Adipocyte (in vitro differentiated cells): ENCODE measurements around the gene KCNAB2.

ENCODE experiments used
- DNase-seq: peaks from one replicate; pipeline ENCODE4 v3.0.0-alpha.2; 2015; ENCODE audit warnings: low read depth
- H3K27me3 ChIP-seq: replicated peaks from 2 replicates; pipeline ENCODE4 v1.7.0; 2013; ENCODE audit warnings: mild to moderate bottlenecking, low read length, moderate library complexity; ENCODE audit not compliant: control insufficient read depth, insufficient read depth
- H3K36me3 ChIP-seq: 2 replicates; pipeline ENCODE4 v1.7.0; 2013; ENCODE audit warnings: low read length, mild to moderate bottlenecking, moderate library complexity; ENCODE audit not compliant: control insufficient read depth, insufficient read depth, severe bottlenecking
- H3K4me1 ChIP-seq: 2 replicates; pipeline ENCODE4 v1.7.0; 2013; ENCODE audit warnings: mild to moderate bottlenecking, low read length, moderate library complexity; ENCODE audit not compliant: control insufficient read depth, insufficient read depth
- H3K4me3 ChIP-seq: 2 replicates; pipeline ENCODE4 v1.7.0; 2013; ENCODE audit warnings: mild to moderate bottlenecking, low read length, moderate library complexity
- H3K9ac ChIP-seq: 2 replicates; pipeline ENCODE4 v1.7.0; 2013; ENCODE audit warnings: mild to moderate bottlenecking, low read length, moderate library complexity
- H3K9me3 ChIP-seq: 2 replicates; pipeline ENCODE4 v1.7.0; 2013; ENCODE audit warnings: mild to moderate bottlenecking, low read length, moderate library complexity; ENCODE audit not compliant: control insufficient read depth

KCNAB2 gene

DNA sequence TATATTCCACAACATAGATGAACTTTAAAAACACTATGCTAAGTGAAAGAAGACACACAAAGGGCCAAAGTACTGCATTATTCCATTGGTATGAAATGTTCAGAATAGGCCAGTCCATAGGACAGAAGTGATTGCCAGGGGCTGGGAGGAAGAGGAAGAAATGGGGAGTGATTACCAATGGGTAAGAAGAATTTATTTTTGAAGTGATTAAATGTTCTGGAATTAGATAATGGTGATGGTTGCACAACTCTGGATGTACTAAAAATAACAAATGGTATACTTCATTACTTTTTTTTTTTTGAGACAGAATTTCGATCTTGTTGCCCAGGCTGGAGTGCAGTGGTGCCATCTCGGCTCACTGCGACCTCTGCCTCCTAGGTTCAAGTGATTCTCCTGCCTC is 72.7 kb downstream of the KCNAB2 start:
- H3K4me3 ChIP-seq = no peak overlapping the region
- H3K9ac ChIP-seq = no peak overlapping the region
- no peaks in the 10 kb centered on the region for H3K36me3 ChIP-seq
- peaks cover 4% of the 10 kb centered on the region for H3K27me3 ChIP-seq
- H3K4me1 ChIP-seq = peaks cover 6% of the 10 kb centered on the region
- peaks cover 17% of the 10 kb centered on the region for H3K9me3 ChIP-seq
- DNase-seq = peak; percentile 40

DNA sequence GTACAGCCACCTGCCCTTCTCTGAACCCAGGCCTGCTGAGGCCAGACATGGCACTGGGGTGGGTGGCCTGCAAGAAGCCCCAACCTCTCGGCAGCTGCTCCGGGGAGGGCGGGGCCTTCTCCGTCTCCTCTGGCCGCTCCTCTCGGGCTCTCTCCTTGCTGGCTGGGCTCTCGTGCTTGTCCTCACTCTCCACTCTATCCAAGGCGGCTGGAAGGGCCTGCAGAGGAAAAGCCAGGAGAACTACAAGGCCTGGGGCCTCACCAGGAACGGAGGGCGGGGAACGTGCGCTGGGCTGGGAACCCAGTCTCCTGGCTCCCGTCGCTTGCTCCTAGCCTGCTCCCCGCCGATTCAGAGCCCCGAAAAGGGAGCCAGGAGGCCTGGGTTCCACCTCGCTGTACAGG is 75.3 kb downstream of the KCNAB2 start:
- Histone ChIP-seq H3K4me1 (peaks cover 6% of the 10 kb centered on the region), H3K36me3 (no peaks in the 10 kb centered on the region), H3K9ac (no peak overlapping the region), H3K27me3 (peaks cover 10% of the 10 kb centered on the region), H3K4me3 (no peak overlapping the region), H3K9me3 (peaks cover 12% of the 10 kb centered on the region)
- no peak for DNase-seq

DNA sequence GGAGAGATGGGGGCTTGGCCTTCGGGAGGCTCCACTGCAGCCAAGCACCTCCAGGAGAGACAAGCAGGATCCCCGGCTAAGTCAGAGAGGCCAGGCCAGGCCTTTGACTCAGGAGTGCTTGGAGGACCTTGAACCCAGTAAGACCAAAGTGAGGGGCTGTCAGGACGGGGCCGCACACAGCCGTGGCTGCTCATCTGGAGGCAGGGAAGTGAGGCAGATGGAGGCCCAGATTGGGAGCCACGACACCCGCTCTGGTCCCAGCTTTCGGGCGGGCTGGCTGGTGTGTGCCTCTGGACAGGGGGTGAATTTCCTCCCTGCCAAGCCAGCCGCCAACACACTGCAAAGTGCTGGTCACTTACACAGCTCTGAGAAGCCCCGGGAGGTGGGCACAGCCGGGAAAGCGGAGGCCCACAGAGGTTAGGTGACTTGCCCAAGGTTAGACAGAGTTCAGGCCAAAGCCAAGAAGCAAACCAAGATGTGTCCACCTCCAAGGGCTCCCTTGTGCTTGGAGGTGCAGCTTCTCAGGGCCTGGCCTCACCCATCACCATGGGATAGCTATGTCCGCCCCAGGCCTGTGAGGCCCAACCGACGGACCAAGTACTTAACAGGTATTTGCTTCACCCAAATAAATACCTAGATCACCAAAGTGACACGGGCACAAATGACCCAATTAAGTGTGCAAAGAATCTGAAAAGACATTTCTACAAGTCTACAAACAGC is 76.1 kb downstream of the KCNAB2 start:
- no peaks in the 10 kb centered on the region for H3K36me3 ChIP-seq
- H3K4me1 ChIP-seq = peaks cover 6% of the 10 kb centered on the region
- DNase-seq = no peak
- H3K9me3 ChIP-seq = peaks cover 10% of the 10 kb centered on the region
- no peak overlapping the region for H3K9ac ChIP-seq
- H3K4me3 ChIP-seq = no peak overlapping the region
- peaks cover 14% of the 10 kb centered on the region for H3K27me3 ChIP-seq

DNA sequence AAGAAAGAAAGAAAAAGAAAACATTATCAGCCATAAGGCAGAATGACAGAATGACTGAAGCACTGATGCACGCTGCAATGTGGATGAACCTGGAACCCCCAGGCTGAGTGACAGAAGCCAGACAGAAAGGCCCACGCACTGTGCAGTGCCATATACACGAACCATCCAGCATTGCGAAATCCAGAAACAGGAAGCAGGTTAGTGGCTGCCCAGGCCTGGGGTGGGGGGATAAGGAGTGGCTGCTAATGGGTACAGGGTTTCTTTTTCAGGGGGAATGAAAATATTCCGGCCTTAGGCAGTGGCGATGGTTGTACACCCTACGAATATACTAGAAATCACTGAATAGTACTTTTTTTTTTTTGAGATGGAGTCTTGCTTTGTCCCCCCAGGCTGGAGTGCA is 77.4 kb downstream of the KCNAB2 start:
- Histone ChIP-seq H3K4me3 (no peak overlapping the region), H3K27me3 (peaks cover 18% of the 10 kb centered on the region), H3K36me3 (no peaks in the 10 kb centered on the region), H3K9ac (no peak overlapping the region), H3K9me3 (no peaks in the 10 kb centered on the region), H3K4me1 (peaks cover 9% of the 10 kb centered on the region)
- no peak for DNase-seq

DNA sequence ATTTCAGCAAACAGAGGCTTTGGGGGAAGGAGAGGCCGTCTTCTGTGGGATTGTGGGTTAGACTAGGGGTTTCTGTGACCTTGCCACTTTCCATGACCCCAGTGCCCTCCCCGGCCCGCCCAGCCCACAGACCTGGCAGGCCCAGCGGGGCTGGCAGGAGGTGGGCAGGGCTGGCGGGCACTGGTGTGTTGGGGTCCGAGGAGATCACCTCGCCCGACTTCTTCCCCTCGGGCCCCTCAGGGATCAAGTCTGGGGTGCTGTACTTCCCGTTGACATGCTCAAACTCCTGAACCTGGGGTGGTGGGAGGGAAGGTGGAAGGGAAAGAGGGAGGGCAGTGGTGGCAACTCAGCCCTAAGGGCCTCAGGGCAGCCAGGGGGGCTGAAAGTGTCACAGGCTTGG is 78.1 kb downstream of the KCNAB2 start:
- no peak for DNase-seq
- Histone ChIP-seq H3K4me3 (no peak overlapping the region), H3K27me3 (peaks cover 26% of the 10 kb centered on the region), H3K9me3 (no peaks in the 10 kb centered on the region), H3K9ac (no peak overlapping the region), H3K4me1 (peaks cover 4% of the 10 kb centered on the region), H3K36me3 (no peaks in the 10 kb centered on the region)

DNA sequence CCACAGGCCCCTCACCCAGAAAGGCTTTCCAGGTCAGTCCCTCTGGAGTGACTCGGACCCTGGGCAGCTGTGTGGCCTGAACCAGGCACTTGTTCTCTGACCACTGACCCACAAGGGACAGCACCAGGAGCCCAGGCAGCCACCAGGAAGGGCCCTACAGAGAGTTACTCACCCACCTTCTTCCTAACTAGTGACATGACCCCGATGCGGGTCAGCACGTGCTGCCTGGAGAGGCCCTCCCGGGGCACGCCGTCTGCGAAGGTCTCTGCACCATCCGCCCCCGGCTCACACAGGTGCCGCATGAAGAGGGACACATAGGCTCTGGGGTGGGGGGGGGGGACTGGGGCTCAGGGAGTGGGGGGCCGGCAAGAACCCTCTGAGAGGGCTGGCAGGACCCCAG is 78.7 kb downstream of the KCNAB2 start:
- Histone ChIP-seq H3K4me3 (no peak overlapping the region), H3K4me1 (peaks cover 3% of the 10 kb centered on the region), H3K9ac (no peak overlapping the region), H3K36me3 (no peaks in the 10 kb centered on the region), H3K27me3 (peaks cover 29% of the 10 kb centered on the region), H3K9me3 (no peaks in the 10 kb centered on the region)
- DNase-seq = no peak

DNA sequence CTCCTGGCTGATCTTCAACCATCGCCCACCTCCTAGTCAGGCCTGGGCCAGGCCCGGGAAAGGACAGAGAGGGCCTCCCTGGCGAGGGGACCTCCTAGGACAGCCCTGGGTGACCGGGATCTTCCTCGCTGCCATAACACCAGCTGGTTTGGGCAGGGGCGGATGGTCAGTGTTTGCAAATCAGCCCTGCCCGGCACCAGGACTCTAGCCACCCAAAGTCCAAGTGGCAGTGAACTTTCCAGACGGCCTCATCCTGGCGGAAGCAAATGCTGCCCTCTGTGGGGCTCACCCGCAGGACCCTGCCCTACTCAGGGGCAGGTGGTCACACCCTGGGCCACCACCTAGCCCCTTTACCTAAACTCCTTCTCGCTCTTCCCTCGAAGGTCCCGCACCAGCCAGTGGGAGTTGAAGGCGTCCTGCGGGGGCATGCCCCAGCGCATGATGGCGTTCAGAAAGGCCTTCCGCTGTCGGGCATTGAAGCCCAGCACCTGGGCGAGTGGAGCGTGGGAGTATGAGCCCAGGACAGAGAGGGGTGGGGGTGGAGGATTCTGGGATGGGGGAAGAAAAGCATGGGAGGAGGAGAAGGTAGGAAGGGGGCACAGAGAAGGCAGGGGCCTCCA is 79.2 kb downstream of the KCNAB2 start:
- no peak for DNase-seq
- H3K9ac ChIP-seq = no peak overlapping the region
- peaks cover 3% of the 10 kb centered on the region for H3K4me1 ChIP-seq
- no peaks in the 10 kb centered on the region for H3K36me3 ChIP-seq
- no peak overlapping the region for H3K4me3 ChIP-seq
- H3K9me3 ChIP-seq = no peaks in the 10 kb centered on the region
- peaks cover 30% of the 10 kb centered on the region for H3K27me3 ChIP-seq

DNA sequence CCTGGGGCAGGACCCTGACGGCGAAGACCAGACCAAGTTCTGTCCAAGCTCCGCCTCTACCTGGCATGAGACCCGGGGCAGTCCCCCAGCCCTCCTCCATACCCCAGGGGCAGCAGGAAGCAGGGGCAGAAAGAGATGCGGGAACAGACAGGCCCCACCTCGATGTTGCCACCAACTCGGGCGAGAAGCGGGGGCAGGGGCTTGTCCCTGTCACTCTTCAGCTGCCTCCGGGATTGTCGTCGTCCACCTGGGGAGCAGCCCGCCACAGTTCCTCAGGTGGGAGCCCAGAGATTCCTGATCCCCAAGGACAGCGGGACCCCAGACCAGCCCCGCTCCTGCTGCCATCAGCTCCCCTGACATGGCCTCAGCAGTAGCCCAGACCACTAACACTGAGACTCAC is 79.7 kb downstream of the KCNAB2 start:
- no peaks in the 10 kb centered on the region for H3K36me3 ChIP-seq
- no peaks in the 10 kb centered on the region for H3K9me3 ChIP-seq
- H3K4me1 ChIP-seq = peaks cover 3% of the 10 kb centered on the region
- no peak for DNase-seq
- no peak overlapping the region for H3K9ac ChIP-seq
- H3K4me3 ChIP-seq = no peak overlapping the region
- peaks cover 30% of the 10 kb centered on the region for H3K27me3 ChIP-seq

DNA sequence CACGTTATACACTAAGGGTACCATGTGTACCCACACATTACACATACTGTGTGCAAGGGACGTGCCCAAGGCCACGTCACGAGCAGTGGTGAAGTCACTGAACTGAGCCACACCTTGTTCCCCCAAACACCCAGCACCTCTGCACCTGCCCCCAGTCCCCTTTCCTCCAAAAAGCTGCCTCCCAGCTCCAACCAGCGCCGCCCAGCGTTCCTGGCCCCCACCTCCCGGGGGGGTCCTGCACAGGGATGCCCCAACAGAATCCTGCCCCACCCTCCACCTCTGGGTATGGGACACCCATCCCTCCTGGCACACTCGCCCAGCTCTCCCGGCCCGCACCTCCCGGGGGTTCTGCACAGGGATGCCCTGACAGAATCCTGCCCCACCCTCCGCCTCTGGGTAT is 80.3 kb downstream of the KCNAB2 start:
- H3K36me3 ChIP-seq = no peaks in the 10 kb centered on the region
- H3K4me1 ChIP-seq = peaks cover 3% of the 10 kb centered on the region
- H3K27me3 ChIP-seq = peaks cover 32% of the 10 kb centered on the region
- no peak for DNase-seq
- no peak overlapping the region for H3K4me3 ChIP-seq
- no peaks in the 10 kb centered on the region for H3K9me3 ChIP-seq
- no peak overlapping the region for H3K9ac ChIP-seq

DNA sequence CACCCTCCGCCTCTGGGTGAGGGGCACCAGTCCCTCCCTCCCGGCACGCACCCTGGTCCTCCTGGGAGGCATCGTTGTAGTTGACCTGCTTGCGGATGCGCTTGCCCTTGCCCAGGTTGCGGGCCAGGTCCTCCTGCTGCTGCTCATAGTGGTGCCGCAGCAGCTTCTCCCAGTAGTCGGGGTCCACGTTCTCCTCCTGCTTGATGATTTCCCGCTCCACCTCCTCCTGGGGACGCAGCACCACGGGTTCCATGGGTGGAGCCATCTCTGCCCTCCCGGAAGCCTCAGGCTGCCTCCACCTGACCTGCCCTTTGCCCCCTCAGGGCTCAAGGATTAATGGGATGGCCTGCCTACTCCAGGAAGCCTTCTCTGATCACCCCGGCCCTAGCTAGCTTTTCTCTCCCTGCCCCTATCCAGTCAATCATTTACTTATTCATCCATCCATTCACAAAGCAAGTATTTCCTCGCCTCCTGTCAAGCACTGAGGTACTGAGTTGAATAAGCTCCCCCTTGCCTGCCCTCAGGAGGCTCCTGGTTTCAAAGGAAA is 80.9 kb downstream of the KCNAB2 start:
- DNase-seq = no peak
- H3K4me1 ChIP-seq = peaks cover 3% of the 10 kb centered on the region
- no peak overlapping the region for H3K4me3 ChIP-seq
- H3K9me3 ChIP-seq = peaks cover 5% of the 10 kb centered on the region
- H3K27me3 ChIP-seq = peaks cover 33% of the 10 kb centered on the region
- no peaks in the 10 kb centered on the region for H3K36me3 ChIP-seq
- no peak overlapping the region for H3K9ac ChIP-seq

DNA sequence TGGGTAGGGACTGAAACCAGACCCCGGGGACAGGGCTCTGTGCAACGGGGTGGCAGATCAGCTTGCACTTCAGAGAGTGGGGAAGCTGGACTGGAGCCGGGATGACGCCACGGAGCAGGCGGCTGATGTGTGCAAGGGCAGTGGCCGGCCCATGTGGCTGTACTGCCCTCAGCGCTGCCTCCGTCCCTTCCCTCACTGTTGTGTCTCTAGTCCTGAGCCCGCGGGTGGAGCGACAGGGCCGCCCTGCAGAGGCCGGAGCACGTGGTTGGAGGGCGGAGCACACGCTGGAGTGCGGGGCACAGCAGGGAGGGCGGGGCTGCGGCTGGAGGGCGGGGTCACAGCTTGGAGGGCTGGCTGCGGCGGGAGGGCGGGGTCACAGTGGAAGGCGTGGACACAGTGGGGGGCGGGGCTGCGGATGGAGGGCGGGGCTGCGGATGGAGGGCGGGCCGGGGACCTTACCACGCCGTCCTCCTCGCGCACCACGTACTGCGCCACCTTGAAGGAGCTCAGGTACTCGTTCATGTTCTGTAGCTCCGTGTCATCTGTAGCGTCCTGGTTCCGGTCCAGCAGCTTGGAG is 82.0 kb downstream of the KCNAB2 start:
- peaks cover 3% of the 10 kb centered on the region for H3K4me1 ChIP-seq
- DNase-seq = peak; percentile 72
- H3K9ac ChIP-seq = no peak overlapping the region
- H3K36me3 ChIP-seq = no peaks in the 10 kb centered on the region
- H3K9me3 ChIP-seq = peaks cover 16% of the 10 kb centered on the region
- H3K27me3 ChIP-seq = peaks cover 37% of the 10 kb centered on the region
- no peak overlapping the region for H3K4me3 ChIP-seq
